H9 (cell line): ENCODE measurements around the gene LYRM7. TPM values are rescaled to one million over a fixed set of nuclear protein-coding genes. Genes with fewer than 3 reads are reported as not detected.

ENCODE experiments used
- DNase-seq: peaks from one replicate; pipeline ENCODE4 v3.0.0-alpha.2; 2017
- H2AFZ ChIP-seq: one replicate; pipeline ENCODE4 v1.6.1; 2013; ENCODE audit warnings: mild to moderate bottlenecking, low read length, control low read depth, moderate library complexity
- H2AK5ac ChIP-seq: 2 replicates; pipeline ENCODE4 v1.6.1; 2013; ENCODE audit warnings: low read length, control low read depth, mixed read lengths; ENCODE audit not compliant: insufficient read length
- H2BK120ac ChIP-seq: one replicate; pipeline ENCODE4 v1.6.1; 2013; ENCODE audit warnings: low read depth, mild to moderate bottlenecking, low read length, control low read depth, inconsistent platforms; ENCODE audit not compliant: poor library complexity, severe bottlenecking
- H2BK12ac ChIP-seq: 2 replicates; pipeline ENCODE4 v1.6.1; 2013; ENCODE audit warnings: low read length, control low read depth, mixed read lengths, low read depth; ENCODE audit not compliant: insufficient read length
- H2BK15ac ChIP-seq: 2 replicates; pipeline ENCODE4 v1.6.1; 2013; ENCODE audit warnings: low read depth, low read length, control low read depth
- H2BK20ac ChIP-seq: one replicate; pipeline ENCODE4 v1.6.1; 2013; ENCODE audit warnings: low read depth, mild to moderate bottlenecking, low read length, control low read depth, inconsistent platforms; ENCODE audit not compliant: poor library complexity, severe bottlenecking
- H2BK5ac ChIP-seq: 2 replicates; pipeline ENCODE4 v1.6.1; 2013; ENCODE audit warnings: low read length, control low read depth, mixed read lengths; ENCODE audit not compliant: insufficient read length
- H3K14ac ChIP-seq: 2 replicates; pipeline ENCODE4 v1.6.1; 2013; ENCODE audit warnings: low read length, control low read depth; ENCODE audit not compliant: insufficient read depth
- H3K18ac ChIP-seq: 2 replicates; pipeline ENCODE4 v1.6.1; 2013; ENCODE audit warnings: low read depth, mild to moderate bottlenecking, mixed read lengths, low read length, control low read depth; ENCODE audit not compliant: insufficient read length
- H3K23ac ChIP-seq: 2 replicates; pipeline ENCODE4 v1.6.1; 2013; ENCODE audit warnings: low read length, control low read depth, mixed read lengths, low read depth; ENCODE audit not compliant: insufficient read length
- H3K23me2 ChIP-seq: 2 replicates; pipeline ENCODE4 v1.6.1; 2013; ENCODE audit warnings: low read depth, mild to moderate bottlenecking, mixed read lengths, low read length, control low read depth; ENCODE audit not compliant: insufficient read length, poor library complexity, severe bottlenecking
- H3K27ac ChIP-seq: 2 replicates; pipeline ENCODE4 v1.5.1; 2013; ENCODE audit warnings: low read length, control low read depth, mixed read lengths, low read depth; ENCODE audit not compliant: insufficient read length
- H3K27me3 ChIP-seq: 2 replicates; pipeline ENCODE4 v1.6.1; 2013; ENCODE audit warnings: low read length, control low read depth, inconsistent platforms; ENCODE audit not compliant: insufficient read depth
- H3K4ac ChIP-seq: 2 replicates; pipeline ENCODE4 v1.6.1; 2013; ENCODE audit warnings: low read depth, mild to moderate bottlenecking, control low read depth, inconsistent platforms, low read length, moderate library complexity
- H3K4me1 ChIP-seq: 2 replicates; pipeline ENCODE4 v1.6.1; 2013; ENCODE audit warnings: low read length, control low read depth, inconsistent platforms; ENCODE audit not compliant: insufficient read depth
- H3K4me2 ChIP-seq: 2 replicates; pipeline ENCODE4 v1.6.1; 2013; ENCODE audit warnings: low read length, control low read depth, mixed read lengths; ENCODE audit not compliant: insufficient read length, insufficient read depth
- H3K56ac ChIP-seq: 2 replicates; pipeline ENCODE4 v1.6.1; 2013; ENCODE audit warnings: low read depth, mild to moderate bottlenecking, mixed read lengths, low read length, control low read depth; ENCODE audit not compliant: insufficient read length
- H3K79me1 ChIP-seq: 2 replicates; pipeline ENCODE4 v1.6.1; 2013; ENCODE audit warnings: low read depth, mild to moderate bottlenecking, moderate library complexity, low read length, control low read depth, inconsistent platforms; ENCODE audit not compliant: insufficient read depth, poor library complexity, severe bottlenecking
- H3K79me2 ChIP-seq: 2 replicates; pipeline ENCODE4 v1.6.1; 2013; ENCODE audit warnings: low read length, control low read depth, inconsistent platforms; ENCODE audit not compliant: insufficient read depth
- H3K9ac ChIP-seq: 2 replicates; pipeline ENCODE4 v1.6.1; 2013; ENCODE audit warnings: low read length, control low read depth, mixed read lengths; ENCODE audit not compliant: insufficient read length; ENCODE audit errors: extremely low read depth
- H3K9me3 ChIP-seq: one replicate; pipeline ENCODE4 v1.6.1; 2013; ENCODE audit warnings: low read depth, low read length, inconsistent platforms; ENCODE audit not compliant: control insufficient read depth
- H3T11ph ChIP-seq: one replicate; pipeline ENCODE4 v1.6.1; 2013; ENCODE audit warnings: mild to moderate bottlenecking, low read length, control low read depth, inconsistent platforms
- H4K20me1 ChIP-seq: one replicate; pipeline ENCODE4 v1.6.1; 2013; ENCODE audit not compliant: control insufficient read depth, insufficient read length, insufficient read depth
- H4K5ac ChIP-seq: 2 replicates; pipeline ENCODE4 v1.6.1; 2013; ENCODE audit warnings: low read depth, mild to moderate bottlenecking, mixed read lengths, low read length, control low read depth; ENCODE audit not compliant: insufficient read length
- H4K8ac ChIP-seq: replicated peaks from 2 replicates; pipeline ENCODE4 v1.6.1; 2013; ENCODE audit warnings: low read length, control low read depth, mixed read lengths, low read depth; ENCODE audit not compliant: insufficient read length
- H4K91ac ChIP-seq: 2 replicates; pipeline ENCODE4 v1.6.1; 2013; ENCODE audit warnings: low read depth, mild to moderate bottlenecking, moderate library complexity, mixed read lengths, low read length, control low read depth; ENCODE audit not compliant: insufficient read length
- H3K27ac Mint-ChIP-seq, 3 experiments: 2 replicates in 2 of 3; 3 replicates in 1 of 3; pipeline ENCODE4 v1.8.0; 2020 to 2021; ENCODE audit warnings: mixed read lengths in 3 of 3, mild to moderate bottlenecking in 1 of 3, moderate library complexity in 1 of 3
- H3K27me3 Mint-ChIP-seq: 2 replicates; pipeline ENCODE4 v1.8.0; 2021; ENCODE audit warnings: low read depth, mild to moderate bottlenecking, moderate library complexity, mixed read lengths
- H3K36me3 Mint-ChIP-seq, 3 experiments: 2 replicates in 2 of 3; 3 replicates in 1 of 3; pipeline ENCODE4 v1.8.0; 2020 to 2021; ENCODE audit warnings: low read depth in 3 of 3, mixed read lengths in 3 of 3; ENCODE audit not compliant: insufficient read depth in 1 of 3
- H3K4me1 Mint-ChIP-seq, 2 experiments: 2 replicates each; pipeline ENCODE4 v1.8.0; 2020; ENCODE audit warnings: mixed read lengths in 2 of 2
- H3K4me3 Mint-ChIP-seq, 2 experiments: 2 replicates in 1 of 2; 3 replicates in 1 of 2; pipeline ENCODE4 v1.8.0; 2020 to 2021; ENCODE audit warnings: mild to moderate bottlenecking in 2 of 2, mixed read lengths in 2 of 2, moderate library complexity in 1 of 2
- H3K9me3 Mint-ChIP-seq, 2 experiments: 2 replicates in 1 of 2; 3 replicates in 1 of 2; pipeline ENCODE4 v1.8.0; 2020; ENCODE audit warnings: mild to moderate bottlenecking in 2 of 2, mixed read lengths in 2 of 2, moderate library complexity in 1 of 2
- CTCF ChIP-seq: fragments of 200-600 bp; sonication (generic); conservative IDR thresholded peaks from 3 replicates; pipeline ENCODE4 v1.8.0; 2021; ENCODE audit warnings: antibody characterized with exemption, mild to moderate bottlenecking
- WGBS: extraction: QIAGEN DNeasy Blood & Tissue Kit; methylation state at CpG from one replicate; pipeline ENCODE4 v1.1.7; 2013; ENCODE audit warnings: missing lambda C conversion rate, low lambda C conversion rate, mixed read lengths; ENCODE audit not compliant: insufficient read length; ENCODE audit errors: extremely low coverage; 5-methylcytosine and 5-hydroxymethylcytosine counted together
- total RNA-seq: library from RNA; stranded (reverse); gene quantifications from 2 replicates; pipeline ENCODE4 v1.2.1, GENCODE V29; 2021

LYRM7 gene
- total RNA-seq, 1 experiment from 2014 or later: 7.0 TPM

GRCh38 chr5:131196331-131196730, 25.6 kb downstream of the LYRM7 start:
- H3K9me3 ChIP-seq: no peaks in the 10 kb centered on the region
- H2AK5ac ChIP-seq: no peak overlapping the region
- H4K91ac ChIP-seq: no peak overlapping the region
- H3K4ac ChIP-seq: no peak overlapping the region
- no peak overlapping the region for H3K9ac ChIP-seq
- no peak overlapping the region for H2BK15ac ChIP-seq
- H3K4me1 Mint-ChIP-seq: peaks cover 8 to 9% of the 10 kb centered on the region in 2 experiments
- no peaks in the 10 kb centered on the region for H3K79me2 ChIP-seq
- H2BK20ac ChIP-seq: no peak overlapping the region
- no peak overlapping the region for H2BK120ac ChIP-seq
- no peak overlapping the region for H3K18ac ChIP-seq
- H3K36me3 Mint-ChIP-seq: no peaks in the 10 kb centered on the region
- WGBS: no CpG with 5 or more reads among the region's 4 CpGs
- no peaks in the 10 kb centered on the region for H4K20me1 ChIP-seq
- H3K27ac Mint-ChIP-seq: no peak overlapping the region
- H3K56ac ChIP-seq: no peak overlapping the region
- H3K27ac ChIP-seq: no peak overlapping the region
- H3K23ac ChIP-seq: no peak overlapping the region
- H3K4me2 ChIP-seq: no peak overlapping the region
- no peak for DNase-seq
- H4K8ac ChIP-seq: no peak overlapping the region
- H4K5ac ChIP-seq: no peak overlapping the region
- no peaks in the 10 kb centered on the region; the same call in 1 of the 2 replicates for H3K4me1 ChIP-seq
- TF ChIP-seq CTCF: no peak
- no peaks in the 10 kb centered on the region for H3K27me3 ChIP-seq
- no peaks in the 10 kb centered on the region for H3K79me1 ChIP-seq
- no peak overlapping the region for H2AFZ ChIP-seq
- H3K27me3 Mint-ChIP-seq: no peaks in the 10 kb centered on the region
- H3K4me3 Mint-ChIP-seq: no peak overlapping the region
- H3K9me3 Mint-ChIP-seq: no peaks in the 10 kb centered on the region
- H2BK12ac ChIP-seq: no peak overlapping the region
- H3T11ph ChIP-seq: no peak overlapping the region
- no peak overlapping the region for H3K14ac ChIP-seq
- H2BK5ac ChIP-seq: no peak overlapping the region
- no peaks in the 10 kb centered on the region for H3K23me2 ChIP-seq
